ENCODE results near the gene THSD7B.

The THSD7B gene

GRCh38 chr2:136985044-136985443 lies 219.7 kb downstream of the THSD7B start:
- Mint-ChIP-seq H3K27me3 (ENCODE audit: low read depth, poor library complexity) (no peaks in the 10 kb centered on the region), H3K27ac (no peak overlapping the region), H3K4me1 (no peaks in the 10 kb centered on the region), H3K4me3 (no peak overlapping the region), H3K9me3 (no peaks in the 10 kb centered on the region), H3K36me3 (ENCODE audit: low read depth) (no peaks in the 10 kb centered on the region)
- no peak for TF ChIP-seq CTCF (IDR thresholded peaks at IDR 0.05)
- no peak for DNase-seq

GRCh38 chr2:136986605-136987221 lies 221.4 kb downstream of the THSD7B start:
- H3K4me3 Mint-ChIP-seq, result no peak overlapping the region
- H3K27ac Mint-ChIP-seq, result no peak overlapping the region
- TF ChIP-seq CTCF (IDR thresholded peaks at IDR 0.05), result no peak
- peaks cover 2% of the 10 kb centered on the region for H3K27me3 Mint-ChIP-seq (ENCODE audit: low read depth, poor library complexity)
- H3K9me3 Mint-ChIP-seq, result no peaks in the 10 kb centered on the region
- no peak for DNase-seq
- no peaks in the 10 kb centered on the region for H3K4me1 Mint-ChIP-seq
- no peaks in the 10 kb centered on the region for H3K36me3 Mint-ChIP-seq (ENCODE audit: low read depth)

GRCh38 chr2:136990316-136990715 lies 225.0 kb downstream of the THSD7B start:
- no peak for DNase-seq
- Mint-ChIP-seq H3K9me3 (no peaks in the 10 kb centered on the region), H3K36me3 (ENCODE audit: low read depth) (no peaks in the 10 kb centered on the region), H3K4me1 (no peaks in the 10 kb centered on the region), H3K27me3 (ENCODE audit: low read depth, poor library complexity) (peaks cover 13% of the 10 kb centered on the region), H3K27ac (no peak overlapping the region), H3K4me3 (no peak overlapping the region)
- no peak for TF ChIP-seq CTCF (IDR thresholded peaks at IDR 0.05)

GRCh38 chr2:136994793-136995192 lies 229.4 kb downstream of the THSD7B start:
- Mint-ChIP-seq H3K4me3 (no peak overlapping the region), H3K27me3 (ENCODE audit: low read depth, poor library complexity) (peaks cover 19% of the 10 kb centered on the region)

GRCh38 chr2:136997557-136997956 lies 232.2 kb downstream of the THSD7B start:
- Mint-ChIP-seq H3K27ac (peak overlapping the region; percentile 84), H3K9me3 (no peaks in the 10 kb centered on the region), H3K27me3 (ENCODE audit: low read depth, poor library complexity) (peaks cover 14% of the 10 kb centered on the region), H3K4me1 (peaks cover 7% of the 10 kb centered on the region), H3K4me3 (no peak overlapping the region), H3K36me3 (ENCODE audit: low read depth) (no peaks in the 10 kb centered on the region)
- DNase-seq, result no peak
- TF ChIP-seq CTCF (IDR thresholded peaks at IDR 0.05), result no peak

More at GRCh38 chr2:136994793-136995192, 229.4 kb downstream of the THSD7B start:
- no peaks in the 10 kb centered on the region for H3K36me3 Mint-ChIP-seq (ENCODE audit: low read depth)
- no peaks in the 10 kb centered on the region for H3K9me3 Mint-ChIP-seq
- no peak for TF ChIP-seq CTCF (IDR thresholded peaks at IDR 0.05)
- no peak for DNase-seq
- no peak overlapping the region for H3K27ac Mint-ChIP-seq
- peaks cover 7% of the 10 kb centered on the region for H3K4me1 Mint-ChIP-seq

GRCh38 chr2:137000811-137001210 lies 235.5 kb downstream of the THSD7B start:
- peaks cover 10% of the 10 kb centered on the region for H3K27me3 Mint-ChIP-seq (ENCODE audit: low read depth, poor library complexity)
- DNase-seq, result no peak
- no peak overlapping the region for H3K4me3 Mint-ChIP-seq
- no peaks in the 10 kb centered on the region for H3K9me3 Mint-ChIP-seq
- no peak overlapping the region for H3K27ac Mint-ChIP-seq
- H3K4me1 Mint-ChIP-seq, result peaks cover 7% of the 10 kb centered on the region
- TF ChIP-seq CTCF (IDR thresholded peaks at IDR 0.05), result no peak
- H3K36me3 Mint-ChIP-seq (ENCODE audit: low read depth), result no peaks in the 10 kb centered on the region

All from nephron progenitor cell (in vitro differentiated cells).